H7 (cell line): ENCODE measurements around the gene PARD6G. TPM values are rescaled to one million over a fixed set of nuclear protein-coding genes. Genes with fewer than 3 reads are reported as not detected.

Experiments used
- DNase-seq: peaks from one replicate; pipeline ENCODE4 v3.0.0; 2012
- H3K27me3 ChIP-seq: 2 replicates; pipeline ENCODE4 v1.6.0; 2011; ENCODE audit warnings: mild to moderate bottlenecking, low read length; ENCODE audit not compliant: control insufficient read depth, insufficient read depth
- H3K36me3 ChIP-seq: replicated peaks from 2 replicates; pipeline ENCODE4 v1.5.1; 2011; ENCODE audit warnings: low read length; ENCODE audit not compliant: control insufficient read depth, insufficient read depth
- H3K4me3 ChIP-seq: 2 replicates; pipeline ENCODE4 v1.5.1; 2011; ENCODE audit warnings: low read depth, mild to moderate bottlenecking, control low read depth, low read length, moderate library complexity; ENCODE audit not compliant: insufficient read depth
- total RNA-seq: library from RNA; depleted of rRNA; stranded (reverse); fragments of >200 nt; shearing (Covaris generic); gene quantifications from 2 replicates; pipeline ENCODE4 v1.2.3, GENCODE V29; 2014

The PARD6G gene
- total RNA-seq, 1 experiment from 2014 or later = 6.3 TPM

DNA sequence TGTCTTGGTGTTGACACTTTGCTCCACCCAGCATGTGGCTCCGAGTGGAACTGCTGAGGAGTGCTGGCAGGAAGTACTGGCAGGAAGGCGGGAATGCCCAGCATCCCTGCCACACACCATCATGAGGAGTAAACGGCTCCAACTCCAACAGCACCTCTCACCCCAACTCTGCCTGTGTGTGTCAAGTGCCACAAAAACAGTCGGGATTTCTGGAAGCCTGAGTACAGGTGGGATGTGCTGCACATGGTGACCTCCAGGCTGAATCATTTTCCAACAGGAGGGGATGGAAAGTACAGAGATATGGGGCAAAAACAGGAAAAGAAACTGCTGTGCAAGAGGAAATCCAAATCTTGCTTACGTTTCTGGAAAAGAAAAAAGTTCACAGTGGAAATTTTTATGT, 53.6 kb downstream of the PARD6G start:
- Histone ChIP-seq H3K4me3 (no peak overlapping the region), H3K27me3 (no peaks in the 10 kb centered on the region), H3K36me3 (no peaks in the 10 kb centered on the region)
- DNase-seq = peak; percentile 23

DNA sequence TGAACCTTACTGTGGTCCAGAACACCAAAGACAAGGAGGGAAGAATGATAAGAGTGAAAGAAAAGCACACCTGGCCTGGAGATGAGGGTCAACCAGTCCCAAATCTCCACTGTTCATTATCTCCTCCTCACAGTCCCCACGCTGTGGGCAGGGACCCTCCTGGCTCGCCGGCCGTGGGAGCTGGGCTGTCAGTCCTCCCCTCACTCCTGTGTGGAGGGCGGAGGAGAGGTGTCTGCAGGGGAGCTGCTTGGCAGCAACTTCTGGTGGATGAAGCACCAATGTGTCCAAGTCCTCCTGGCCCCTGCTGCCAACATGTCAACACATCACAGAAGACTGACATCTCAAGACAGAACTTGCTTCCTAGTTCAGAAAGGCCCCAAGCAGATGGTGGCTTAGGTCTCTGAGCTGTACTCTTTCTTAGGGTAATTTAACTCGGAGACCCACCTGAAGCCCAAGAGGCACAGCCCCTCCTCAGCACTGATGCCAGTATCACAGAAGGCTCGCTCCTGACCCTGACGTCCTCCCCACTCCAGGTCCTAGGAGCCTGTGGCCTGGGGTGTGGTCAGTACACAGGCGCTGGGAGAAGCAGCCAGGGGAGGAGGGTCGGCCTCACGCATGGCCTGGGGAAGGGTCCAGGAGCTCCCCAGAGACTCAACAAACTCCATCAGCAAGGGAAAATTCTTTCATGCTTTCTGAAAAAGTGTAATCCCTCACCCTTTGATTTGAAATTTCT, 54.5 kb downstream of the PARD6G start:
- no peaks in the 10 kb centered on the region for H3K27me3 ChIP-seq
- DNase-seq = peak; percentile 48
- H3K4me3 ChIP-seq = no peak overlapping the region
- no peaks in the 10 kb centered on the region for H3K36me3 ChIP-seq

DNA sequence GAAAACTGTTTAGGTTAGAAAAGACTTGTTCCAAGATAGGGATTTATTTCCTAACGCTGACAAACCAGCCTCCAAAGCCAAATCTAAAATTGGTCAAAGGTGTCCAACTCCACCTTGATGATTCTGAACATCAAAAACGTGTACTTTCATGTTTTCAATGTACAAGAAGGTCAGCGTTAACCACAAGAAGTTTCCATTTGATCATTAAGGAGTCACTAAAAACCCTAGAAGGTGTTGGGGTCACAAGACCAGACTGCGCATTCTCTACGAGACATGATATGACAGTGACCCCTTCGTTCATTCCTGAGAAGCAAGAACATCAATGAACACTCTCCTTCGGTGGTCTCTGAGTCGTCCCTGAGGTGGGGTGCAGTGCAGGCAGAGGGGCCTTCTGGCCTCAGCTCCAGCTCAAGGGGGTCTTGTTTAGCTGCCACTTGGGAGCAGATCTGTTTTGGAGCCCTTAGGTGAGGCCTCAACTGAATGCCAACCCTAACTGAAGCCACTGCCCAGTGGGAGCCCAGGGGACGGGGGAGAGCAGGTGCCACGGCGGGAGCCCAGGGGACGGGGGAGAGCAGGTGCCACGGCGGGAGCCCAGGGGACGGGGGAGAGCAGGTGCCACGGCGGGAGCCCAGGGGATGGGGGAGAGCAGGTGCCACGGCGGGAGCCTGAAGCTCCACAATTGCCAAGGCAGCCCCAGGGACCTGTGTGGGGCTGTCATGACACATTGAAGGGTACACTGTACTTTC, 55.2 kb downstream of the PARD6G start:
- no peaks in the 10 kb centered on the region for H3K36me3 ChIP-seq
- no peak overlapping the region for H3K4me3 ChIP-seq
- peak; percentile 45 for DNase-seq
- H3K27me3 ChIP-seq = no peaks in the 10 kb centered on the region

DNA sequence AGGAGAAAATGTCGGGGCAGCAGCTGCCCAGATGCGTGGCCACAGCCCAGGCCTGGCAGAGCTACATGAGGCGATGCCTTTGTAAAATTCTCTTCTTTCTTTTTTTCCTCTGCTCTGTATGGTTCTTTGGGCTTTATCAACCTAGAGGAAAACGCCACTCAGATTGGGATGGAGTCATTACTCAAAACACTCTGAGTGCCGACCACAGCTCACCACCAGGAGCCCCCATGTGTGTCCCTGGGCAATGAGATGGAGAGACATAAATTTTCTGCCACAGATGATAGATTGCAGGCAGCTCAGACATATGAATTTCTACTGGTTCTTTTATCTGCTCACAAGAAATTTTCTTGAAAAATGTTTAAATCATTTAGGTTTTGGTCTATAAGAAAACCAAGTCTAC, 56.0 kb downstream of the PARD6G start:
- Histone ChIP-seq H3K4me3 (no peak overlapping the region), H3K36me3 (no peaks in the 10 kb centered on the region), H3K27me3 (no peaks in the 10 kb centered on the region)
- DNase-seq = peak; percentile 54

DNA sequence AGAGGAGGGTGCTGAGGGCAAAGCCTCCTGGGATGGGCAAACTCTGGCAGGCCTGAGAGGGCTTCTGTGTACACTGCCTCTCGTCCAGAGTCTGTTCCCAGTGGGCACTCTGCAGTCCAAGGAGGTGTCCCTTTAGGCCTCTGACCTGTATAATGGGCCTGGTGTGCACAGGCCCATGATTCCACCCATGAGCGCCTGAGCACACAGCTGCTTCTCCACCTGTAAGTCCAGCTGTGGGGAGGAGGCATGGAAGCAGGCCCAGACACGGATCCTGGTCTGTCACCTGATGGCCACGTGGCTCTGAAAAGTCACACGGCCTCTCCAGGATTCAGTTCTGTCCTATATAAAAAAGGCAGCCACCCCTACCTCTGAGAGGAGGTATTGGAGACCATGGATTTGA, 57.0 kb downstream of the PARD6G start:
- no peak overlapping the region for H3K4me3 ChIP-seq
- DNase-seq = peak; percentile 41
- no peaks in the 10 kb centered on the region for H3K36me3 ChIP-seq
- H3K27me3 ChIP-seq = no peaks in the 10 kb centered on the region

DNA sequence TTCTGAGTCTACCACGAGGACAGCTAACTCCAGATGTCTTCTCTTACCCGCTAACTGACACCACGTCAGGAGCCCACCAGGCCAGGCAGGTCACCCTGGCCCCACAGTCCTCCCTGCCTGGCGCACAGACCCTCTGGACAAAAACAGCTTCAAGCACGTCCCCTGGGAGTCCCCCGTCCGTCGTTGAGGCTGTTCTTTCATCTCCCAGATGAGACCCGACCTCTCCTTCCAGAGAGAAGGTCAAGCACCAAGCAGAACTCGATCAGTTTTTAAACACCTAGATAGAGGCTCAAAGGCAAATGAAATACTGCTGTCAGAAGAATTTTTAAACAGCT, 57.8 kb downstream of the PARD6G start:
- Histone ChIP-seq H3K4me3 (no peak overlapping the region), H3K36me3 (no peaks in the 10 kb centered on the region), H3K27me3 (no peaks in the 10 kb centered on the region)
- DNase-seq = peak; percentile 24

DNA sequence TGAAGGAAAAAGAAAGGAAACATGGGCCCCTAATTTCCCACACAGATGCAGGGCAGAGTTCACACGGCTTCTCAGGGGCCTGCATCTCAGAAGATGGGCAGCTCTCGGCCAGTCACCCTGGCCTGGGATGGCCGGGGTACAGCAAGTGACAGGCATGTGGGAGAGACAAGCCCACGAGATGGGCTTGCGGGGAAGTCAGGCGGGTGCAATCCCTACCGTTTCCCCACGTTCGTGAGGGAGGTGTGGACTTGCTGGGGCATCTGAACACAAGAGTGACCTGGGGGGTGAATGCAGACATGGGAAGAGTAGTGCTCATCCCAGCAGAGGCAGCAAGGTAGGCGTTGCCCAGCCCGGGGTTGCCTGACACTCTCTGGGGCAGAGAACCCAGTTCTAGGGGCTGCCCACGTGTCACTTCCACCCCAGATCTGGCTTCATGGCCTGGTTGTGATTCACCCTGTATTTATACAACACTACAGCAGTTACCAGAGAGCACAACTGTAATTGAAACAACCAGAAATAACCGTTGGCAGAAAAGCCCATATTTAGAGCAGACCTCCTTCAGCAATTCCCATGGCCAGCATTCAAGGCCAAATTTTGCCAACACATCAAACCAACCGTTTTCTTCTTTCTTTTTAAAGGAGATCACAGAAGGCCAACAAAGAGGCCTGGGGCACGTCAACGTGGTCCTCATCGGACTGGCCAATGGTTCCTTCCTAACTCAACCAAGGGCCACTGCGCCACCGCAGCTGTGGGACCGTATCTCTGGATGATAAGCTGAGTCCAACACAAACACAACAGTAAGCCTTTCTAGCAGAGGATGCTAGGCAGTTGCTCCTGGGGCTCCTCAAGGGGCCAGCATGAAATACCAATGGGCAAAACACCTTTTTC, 58.4 kb downstream of the PARD6G start:
- no peak overlapping the region for H3K4me3 ChIP-seq
- peak; percentile 37 for DNase-seq
- no peaks in the 10 kb centered on the region for H3K36me3 ChIP-seq
- H3K27me3 ChIP-seq = no peaks in the 10 kb centered on the region

DNA sequence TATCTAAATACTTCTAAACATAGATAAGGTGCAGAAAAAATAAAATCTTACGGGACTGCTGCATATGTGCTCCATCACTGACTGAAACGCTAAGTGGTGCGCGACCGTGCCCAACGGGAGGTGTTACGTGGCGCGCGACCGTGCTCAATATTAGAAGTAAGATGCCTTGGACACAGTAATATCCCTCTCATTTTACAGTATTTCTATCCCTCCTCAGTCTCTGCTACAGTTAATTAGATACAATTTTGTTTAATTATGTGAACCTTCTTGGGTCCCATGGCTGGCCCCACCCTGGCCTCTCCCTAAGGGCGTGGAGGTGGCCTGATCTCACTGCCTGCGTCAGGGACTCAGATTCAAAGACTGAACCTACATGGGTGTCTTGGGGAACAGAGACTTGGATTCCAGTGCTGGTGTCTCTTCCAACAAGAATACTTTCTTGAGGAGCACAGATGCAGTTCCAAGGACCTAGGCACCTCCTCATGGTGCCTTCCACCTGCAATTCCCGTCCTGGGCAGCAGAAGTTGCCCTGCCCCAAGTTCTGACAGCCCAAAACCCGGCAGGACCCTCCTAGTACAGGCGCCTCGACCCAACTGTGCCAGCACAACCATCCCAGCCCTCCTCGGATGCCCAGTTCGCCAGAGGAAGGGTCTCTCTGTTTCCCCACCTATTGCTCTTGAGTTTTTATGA, 59.2 kb downstream of the PARD6G start:
- H3K36me3 ChIP-seq = no peaks in the 10 kb centered on the region
- H3K4me3 ChIP-seq = no peak overlapping the region
- no peaks in the 10 kb centered on the region for H3K27me3 ChIP-seq
- peak; percentile 18 for DNase-seq

DNA sequence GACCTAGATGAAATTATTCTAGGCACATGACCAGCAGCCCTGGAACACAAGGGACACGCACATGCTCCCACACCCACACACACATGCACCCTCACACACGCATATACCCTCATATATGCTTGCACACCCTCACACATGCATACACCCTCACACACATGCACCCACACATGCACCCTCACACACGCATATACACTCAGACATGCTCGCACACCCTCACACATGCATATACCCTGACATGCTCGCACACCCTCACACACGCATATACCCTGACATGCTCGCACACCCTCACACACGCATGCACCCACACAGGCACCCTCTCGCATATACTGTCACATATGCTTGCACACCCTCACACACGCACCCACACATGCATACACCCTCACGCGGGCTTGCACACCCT, 61.8 kb downstream of the PARD6G start:
- H3K36me3 ChIP-seq = no peaks in the 10 kb centered on the region
- no peaks in the 10 kb centered on the region for H3K27me3 ChIP-seq
- DNase-seq = no peak
- no peak overlapping the region for H3K4me3 ChIP-seq

DNA sequence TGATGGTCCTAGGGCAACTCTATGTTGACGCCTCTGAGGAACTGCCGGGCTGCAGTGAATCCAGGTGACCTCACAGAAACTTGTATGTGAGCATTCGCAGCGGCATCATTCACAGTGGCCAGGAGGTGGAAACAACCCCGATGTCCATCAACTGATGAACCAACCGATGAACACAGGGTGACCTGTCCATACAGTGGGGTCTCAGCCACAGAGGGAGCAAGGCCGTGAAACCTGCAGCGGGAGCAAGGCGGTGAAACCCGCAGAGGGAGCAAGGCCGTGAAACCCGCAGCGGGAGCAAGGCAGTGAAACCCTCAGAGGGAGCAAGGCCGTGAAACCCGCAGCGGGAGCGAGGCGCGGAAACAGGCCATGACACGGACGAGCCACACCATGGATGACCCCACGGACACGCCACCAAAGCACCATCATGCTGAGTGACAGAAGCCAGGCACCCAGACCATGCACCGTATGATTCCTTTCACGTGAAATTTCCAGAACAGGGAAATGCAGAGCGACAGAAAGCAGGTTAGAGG, 63.0 kb downstream of the PARD6G start:
- H3K36me3 ChIP-seq = no peaks in the 10 kb centered on the region
- no peak overlapping the region for H3K4me3 ChIP-seq
- H3K27me3 ChIP-seq = no peaks in the 10 kb centered on the region
- DNase-seq = no peak

DNA sequence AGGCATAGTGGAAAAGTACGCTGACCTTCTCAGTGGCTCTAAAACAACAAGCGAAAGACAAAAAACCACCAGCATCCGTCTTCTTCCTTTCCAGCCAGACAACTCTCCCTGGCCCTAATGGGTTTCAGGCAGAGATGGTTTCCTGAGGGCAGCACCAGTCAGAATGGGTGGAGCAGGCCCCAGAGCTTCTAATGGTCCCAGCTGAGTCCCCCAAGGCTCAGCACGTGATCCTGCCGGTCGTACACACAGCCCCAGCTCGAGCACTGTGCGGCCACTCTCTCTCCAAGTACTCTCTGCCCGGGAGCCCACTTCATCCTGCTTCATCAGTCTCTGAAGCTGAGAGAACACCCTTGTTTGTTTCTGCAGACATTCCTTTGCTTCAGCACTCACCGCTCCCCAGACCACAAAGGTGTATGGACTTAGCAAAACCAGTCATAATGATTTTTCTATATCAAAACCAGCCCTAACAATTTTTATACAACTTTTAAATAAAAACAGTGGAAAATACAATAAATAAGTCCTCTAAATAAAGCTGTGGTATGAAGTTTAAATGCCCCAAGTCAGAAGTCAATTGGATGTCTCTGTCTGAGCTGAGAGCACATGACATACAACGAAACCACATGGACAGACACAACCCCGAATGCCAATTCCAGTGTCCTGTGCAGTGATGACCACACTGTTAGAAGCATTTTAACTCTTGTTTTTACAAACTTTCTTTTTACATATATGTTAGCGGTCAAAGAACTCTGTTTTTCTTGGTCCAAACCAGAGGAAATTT, 63.9 kb downstream of the PARD6G start:
- DNase-seq = no peak
- Histone ChIP-seq H3K27me3 (no peaks in the 10 kb centered on the region), H3K4me3 (no peak overlapping the region), H3K36me3 (no peaks in the 10 kb centered on the region)

DNA sequence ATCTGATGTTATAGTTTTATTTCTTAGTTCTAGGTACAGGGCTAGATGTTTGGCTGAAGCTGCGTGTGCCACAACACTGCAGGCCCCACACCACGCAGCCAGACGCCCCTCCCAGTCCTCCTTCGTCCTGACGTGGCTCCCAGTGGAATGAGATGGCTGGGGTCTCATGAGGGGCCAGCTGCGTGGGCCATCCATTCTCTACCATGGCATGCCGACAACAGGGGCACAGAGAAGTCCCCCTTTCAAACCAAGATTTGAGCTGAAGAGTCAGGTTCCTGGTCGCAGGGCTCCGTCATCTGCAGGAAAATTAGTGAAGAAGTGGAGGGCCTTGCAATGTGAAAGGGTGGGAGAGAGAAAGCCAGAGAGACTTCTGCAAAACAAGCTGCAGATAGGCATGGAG, 64.5 kb downstream of the PARD6G start:
- H3K4me3 ChIP-seq = no peak overlapping the region
- DNase-seq = no peak
- H3K27me3 ChIP-seq = no peaks in the 10 kb centered on the region
- H3K36me3 ChIP-seq = no peaks in the 10 kb centered on the region

DNA sequence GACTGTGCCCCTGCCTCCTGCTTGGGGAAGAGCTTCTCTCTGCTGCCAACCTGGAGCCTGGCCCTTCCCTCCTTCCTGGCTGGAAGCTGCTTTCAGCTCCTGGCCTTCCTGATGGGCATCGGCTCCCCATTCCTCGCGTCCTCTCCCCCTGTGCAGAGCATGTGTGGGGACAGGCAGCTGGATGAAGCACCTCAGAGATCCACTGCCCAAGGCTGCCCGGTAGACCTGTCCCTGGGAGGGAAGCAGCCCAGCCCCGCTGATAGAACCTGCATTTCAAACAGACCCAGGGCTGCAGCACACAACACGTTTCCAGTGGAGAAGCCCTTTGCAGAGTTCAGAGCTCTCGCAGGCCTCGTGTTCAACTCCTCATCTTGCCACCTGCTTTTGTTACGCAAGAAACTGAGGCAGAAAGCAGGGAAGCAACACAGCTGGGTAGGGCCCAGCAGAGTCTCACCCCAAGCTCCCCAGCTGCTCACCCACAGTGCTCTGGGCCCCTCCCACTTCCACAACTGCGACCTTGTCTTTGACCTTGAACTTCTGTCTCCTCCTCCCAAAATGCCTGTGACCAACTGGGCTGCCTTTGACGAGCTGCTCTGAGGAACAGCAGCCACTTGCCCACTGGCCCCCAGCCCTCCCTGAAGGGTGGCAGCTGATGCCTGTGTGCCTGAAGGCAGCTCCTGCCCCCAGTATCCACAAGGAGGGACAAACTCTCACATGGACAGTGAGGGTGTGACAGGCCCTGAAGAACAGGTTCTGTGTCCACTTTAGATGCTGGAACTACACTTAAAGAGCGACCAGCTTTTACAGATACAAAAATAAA, 65.5 kb downstream of the PARD6G start:
- Histone ChIP-seq H3K36me3 (no peaks in the 10 kb centered on the region), H3K4me3 (no peak overlapping the region), H3K27me3 (no peaks in the 10 kb centered on the region)
- DNase-seq = peak; percentile 54
